ENCODE measurements around the gene PNMA6A.
"Not testable (repeated sequence)": the region's sequence is repeated elsewhere in the genome, so short reads cannot be mapped to it uniquely, and the experiment has no call there.

Gene PNMA6A

DNA sequence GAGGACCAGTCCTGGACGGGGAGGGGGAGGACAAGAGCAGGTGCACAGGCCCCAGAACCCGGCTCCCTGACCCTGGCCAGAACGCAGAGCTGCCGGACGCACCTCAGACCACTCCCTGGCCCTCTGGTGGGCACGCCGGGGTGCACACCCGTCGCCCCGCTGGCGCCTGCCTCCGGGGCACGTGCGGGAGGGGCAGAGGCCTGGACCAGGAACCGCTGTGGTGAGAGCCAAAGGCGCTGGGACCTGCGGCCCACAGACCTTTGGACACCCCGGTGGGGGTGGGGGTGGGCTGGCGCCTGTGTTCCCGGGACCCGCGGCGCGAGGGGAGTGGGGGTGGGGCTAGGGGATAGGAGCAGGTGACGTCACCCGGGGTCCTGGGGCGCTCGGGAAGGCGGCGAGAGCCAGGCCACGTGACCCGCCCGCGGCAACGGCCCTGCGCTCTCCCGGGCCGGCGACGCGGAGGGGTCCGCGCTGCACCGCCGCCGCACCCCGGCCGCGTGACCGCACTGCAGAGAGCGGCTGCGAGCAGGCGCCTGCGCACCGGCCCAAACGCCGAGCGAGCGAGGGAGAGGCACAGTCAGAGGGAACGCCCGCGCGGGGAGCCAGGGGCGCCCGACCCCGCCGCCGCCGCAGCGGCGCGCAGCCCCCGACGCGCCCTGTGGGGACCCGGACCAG is at the start of gene PNMA6A:
TSS of gene PNMA6A (plus strand) at position 546 of the 675 bp plus-strand sequence. CDS start 609 bp downstream, outside the sequence.
- FAIRE-seq; DNase-seq (ENCODE audit: insufficient read length, low spot score): not testable (repeated sequence)

GRCh38 chrX:153026501-153026900 is 45.8 kb upstream of the PNMA6A start:
- FAIRE-seq; DNase-seq (ENCODE audit: insufficient read length, low spot score): not testable (repeated sequence)

GRCh38 chrX:153028487-153028886 is 43.8 kb upstream of the PNMA6A start:
- FAIRE-seq; DNase-seq (ENCODE audit: insufficient read length, low spot score): not testable (repeated sequence)

GRCh38 chrX:153029162-153029561 is 43.1 kb upstream of the PNMA6A start:
- no peak for FAIRE-seq
- TF ChIP-seq POLR2A (IDR thresholded peaks at IDR 0.05; ENCODE audit: low read depth, low read length) = no peak
- no peak for DNase-seq (ENCODE audit: insufficient read length, low spot score)

DNA sequence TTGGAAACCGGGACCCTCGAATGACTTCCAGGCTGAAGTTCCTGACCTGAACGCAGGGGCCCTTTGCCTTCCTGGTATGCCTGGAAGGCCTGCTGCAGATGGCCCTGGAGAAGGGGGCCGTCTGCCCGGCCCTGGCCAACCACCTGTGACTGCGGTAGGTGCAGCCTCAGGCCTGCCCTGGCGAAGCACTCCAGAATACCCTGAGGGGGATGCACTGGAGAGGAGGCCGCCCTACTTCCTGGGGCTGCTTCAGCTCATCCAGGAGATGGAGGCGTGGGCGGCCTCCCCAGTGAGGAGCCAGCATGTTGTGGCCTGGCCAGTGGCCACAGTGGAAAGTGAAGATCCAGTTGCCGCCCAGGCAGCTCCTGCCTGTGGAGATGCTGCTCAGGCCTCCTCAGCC is 42.4 kb upstream of the PNMA6A start:
- no peak for FAIRE-seq
- TF ChIP-seq POLR2A (IDR thresholded peaks at IDR 0.05; ENCODE audit: low read depth, low read length) = no peak
- DNase-seq (ENCODE audit: insufficient read length, low spot score) = no peak

GRCh38 chrX:153030801-153031200 is 41.5 kb upstream of the PNMA6A start:
- no peak for FAIRE-seq
- TF ChIP-seq POLR2A (IDR thresholded peaks at IDR 0.05; ENCODE audit: low read depth, low read length) = no peak
- DNase-seq (ENCODE audit: insufficient read length, low spot score) = no peak

GRCh38 chrX:153032397-153033118 is 39.7 kb upstream of the PNMA6A start:
- DNase-seq (ENCODE audit: insufficient read length, low spot score) (peak; percentile 53), FAIRE-seq (no peak)
- no peak for TF ChIP-seq POLR2A (IDR thresholded peaks at IDR 0.05; ENCODE audit: low read depth, low read length)

- FAIRE-seq (no peak), DNase-seq (ENCODE audit: insufficient read length, low spot score) (no peak)
- no peak for TF ChIP-seq POLR2A (IDR thresholded peaks at IDR 0.05; ENCODE audit: low read depth, low read length)
These were observed 23.2 kb upstream of the PNMA6A start for GRCh38 chrX:153049093-153049492.

DNA sequence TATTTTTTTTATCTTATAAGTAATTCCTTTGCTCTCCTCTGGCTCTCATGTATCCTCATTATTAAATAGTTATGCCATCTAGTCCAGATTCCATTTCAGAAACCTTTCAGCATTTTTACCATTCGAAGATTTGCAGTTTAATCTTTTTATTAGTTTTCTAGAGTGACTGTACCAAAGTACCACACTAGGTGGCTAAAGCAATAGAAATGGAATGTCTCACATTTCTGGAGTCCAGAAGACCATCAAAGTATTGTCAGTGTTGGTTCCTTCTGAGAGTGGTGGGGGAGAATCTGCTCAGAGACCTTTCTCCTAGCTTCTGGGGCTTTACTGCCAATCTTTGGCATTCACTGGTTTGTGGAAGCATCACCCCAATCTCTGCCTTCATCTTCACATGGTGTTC is 19.7 kb upstream of the PNMA6A start:
- FAIRE-seq (no peak), DNase-seq (ENCODE audit: insufficient read length, low spot score) (no peak)
- TF ChIP-seq POLR2A (IDR thresholded peaks at IDR 0.05; ENCODE audit: low read depth, low read length) = no peak

DNA sequence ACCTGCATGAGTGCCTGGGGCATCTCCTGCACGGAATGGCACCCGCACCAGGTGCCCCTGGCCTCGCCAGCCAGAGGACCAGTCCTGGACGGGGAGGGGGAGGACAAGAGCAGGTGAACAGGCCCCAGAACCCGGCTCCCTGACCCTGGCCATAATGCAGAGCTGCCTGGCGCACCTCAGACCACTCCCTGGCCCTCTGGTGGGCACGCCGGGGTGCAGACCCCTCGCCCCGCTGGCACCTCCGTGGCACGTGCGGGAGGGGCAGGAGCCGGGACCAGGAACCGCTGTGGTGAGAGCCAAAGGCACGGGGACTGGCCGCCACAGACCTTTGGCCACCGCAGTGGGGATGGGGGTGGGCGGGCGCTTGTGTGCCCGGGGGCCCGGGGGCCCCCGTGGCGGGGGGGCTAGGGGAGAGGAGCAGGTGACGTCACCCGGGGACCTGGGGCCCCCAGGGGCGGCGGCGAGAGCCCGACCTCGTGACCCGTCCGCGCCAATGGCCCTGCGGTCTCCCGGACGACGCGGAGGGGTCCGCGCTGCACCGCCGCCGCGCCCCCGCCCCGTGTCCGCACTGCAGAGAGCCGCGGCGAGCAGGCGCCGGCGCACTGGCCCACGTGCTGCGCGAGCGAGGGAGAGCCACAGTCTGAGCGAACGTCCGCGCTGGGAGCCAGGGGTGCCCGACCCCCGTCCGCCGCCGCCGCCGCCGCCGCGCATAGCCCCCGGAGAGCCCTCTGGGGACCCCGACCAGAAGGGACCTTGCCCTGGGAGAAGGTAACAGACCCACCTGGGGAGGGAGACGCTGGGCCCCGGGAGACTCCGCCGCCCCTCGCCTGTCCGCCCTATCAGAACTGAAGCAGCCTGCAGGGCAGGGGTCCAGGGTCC is 16.1 kb upstream of the PNMA6A start, which contains the start of gene PNMA3:
TSS of gene PNMA3 (plus strand) at position 600 of the 879 bp plus-strand sequence. CDS start 586 bp downstream, outside the sequence.
- no peak for TF ChIP-seq POLR2A (IDR thresholded peaks at IDR 0.05; ENCODE audit: low read depth, low read length)
- no peak for DNase-seq (ENCODE audit: insufficient read length, low spot score)
- FAIRE-seq = no peak

DNA sequence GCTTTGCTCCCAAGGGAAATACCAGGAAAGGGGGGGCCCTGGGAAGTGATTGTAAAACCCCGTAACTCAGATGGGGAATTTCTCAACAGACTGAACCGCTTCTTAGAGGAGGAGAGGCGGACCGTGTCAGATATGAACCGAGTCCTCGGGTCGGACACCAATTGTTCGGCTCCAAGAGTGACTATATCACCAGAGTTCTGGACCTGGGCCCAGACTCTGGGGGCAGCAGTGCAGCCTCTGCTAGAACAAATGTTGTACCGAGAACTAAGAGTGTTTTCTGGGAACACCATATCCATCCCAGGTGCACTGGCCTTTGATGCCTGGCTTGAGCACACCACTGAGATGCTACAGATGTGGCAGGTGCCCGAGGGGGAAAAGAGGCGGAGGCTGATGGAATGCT is 15.0 kb upstream of the PNMA6A start:
- no peak for DNase-seq (ENCODE audit: insufficient read length, low spot score)
- TF ChIP-seq POLR2A (IDR thresholded peaks at IDR 0.05; ENCODE audit: low read depth, low read length) = no peak
- no peak for FAIRE-seq

DNA sequence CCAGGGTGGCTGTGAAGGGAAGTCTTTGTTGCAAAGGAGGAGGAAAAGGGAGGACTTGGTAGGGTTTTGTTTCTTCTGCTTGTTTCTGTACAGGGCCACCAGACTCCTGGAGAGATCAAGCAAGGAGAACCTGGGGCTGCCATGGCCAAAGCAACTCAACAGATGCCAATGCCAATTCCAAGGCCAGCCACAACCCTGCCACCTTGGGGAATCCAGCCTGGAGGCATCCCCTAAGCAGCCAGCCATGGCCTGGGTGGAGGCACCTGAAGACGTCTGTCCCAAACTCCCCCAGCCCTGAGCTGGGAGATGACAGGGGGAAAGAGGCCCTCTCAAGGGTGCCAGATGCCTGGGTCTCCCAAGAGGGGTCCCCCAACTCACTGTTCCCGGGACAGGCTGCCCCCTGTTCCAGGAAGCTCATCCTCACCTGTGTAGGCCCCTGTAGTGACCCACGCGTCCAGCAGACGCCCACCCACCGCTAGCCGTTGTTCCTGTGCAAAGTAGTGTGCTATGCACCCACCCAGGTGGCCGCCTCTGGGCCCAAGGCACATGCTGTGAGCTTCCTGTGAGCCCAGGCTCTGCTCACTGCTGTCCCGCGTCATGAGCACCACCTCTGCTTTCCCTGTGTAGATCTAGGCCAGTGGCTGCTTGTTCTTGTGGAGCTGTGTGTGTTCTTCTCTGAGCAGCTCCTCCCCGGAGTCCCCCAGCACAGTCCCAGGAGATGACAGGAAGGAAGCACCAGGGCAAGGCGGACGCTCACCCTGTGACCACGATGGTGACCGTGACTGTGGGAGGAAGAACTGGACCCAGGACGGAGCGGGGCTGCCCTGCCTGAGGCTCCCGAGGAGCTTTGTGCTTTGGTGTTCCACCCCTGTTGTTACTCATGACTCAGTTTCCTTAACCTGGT is 12.8 kb upstream of the PNMA6A start:
- FAIRE-seq = no peak
- TF ChIP-seq POLR2A (IDR thresholded peaks at IDR 0.05; ENCODE audit: low read depth, low read length) = no peak
- no peak for DNase-seq (ENCODE audit: insufficient read length, low spot score)

DNA sequence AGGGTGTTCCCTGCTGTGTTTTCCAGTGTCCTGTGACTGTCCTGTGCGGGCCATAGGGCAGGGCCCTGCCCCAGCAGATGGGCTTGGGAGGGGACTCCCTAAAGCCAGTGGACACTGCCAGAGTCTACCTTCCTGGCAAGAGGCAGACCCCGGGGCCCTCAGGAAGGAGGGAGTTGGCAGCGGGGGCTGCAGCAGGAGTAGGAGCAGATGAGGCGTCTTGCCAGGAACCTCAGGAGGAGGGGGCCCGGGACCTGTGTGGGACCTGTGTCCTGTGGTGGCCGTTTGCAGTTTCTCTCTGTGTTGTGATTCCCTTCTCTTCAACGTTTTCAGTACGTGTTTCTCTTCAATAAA is 12.2 kb upstream of the PNMA6A start:
- DNase-seq (ENCODE audit: insufficient read length, low spot score) (no peak), FAIRE-seq (no peak)
- TF ChIP-seq POLR2A (IDR thresholded peaks at IDR 0.05; ENCODE audit: low read depth, low read length) = no peak
